ENCODE measurements around the gene LAMB1.

GRCh38 chr7:107913851-107914250, 89.1 kb downstream of the LAMB1 start:
- TF ChIP-seq POLR2AphosphoS5 (IDR thresholded peaks at IDR 0.05; ENCODE audit: borderline replicate concordance, low read depth, low read length) (no peak), EZH2 (IDR thresholded peaks at IDR 0.05) (no peak)

Measured in SK-N-MC (cell line).